GM13977 (cell line): ENCODE results near the gene NCR3LG1.
A peak's percentile ranks its signal among the peaks of the same experiment; 100 is the strongest.

Source experiments
- DNase-seq: peaks from one replicate; pipeline ENCODE4 v3.0.0; 2012; ENCODE audit warnings: low spot score
- in situ Hi-C: fragments of 300-500 bp; cut with MboI; formaldehyde crosslinking; loops from one replicate; pipeline ENCODE4 v1.12.0; 2022; ENCODE audit warnings: low sequenced_read_pairs, low pct_unique_long_range_greater_than_20kb, mixed read lengths, inconsistent platforms; ENCODE audit not compliant: unreplicated experiment
- TF ChIP-seq, protein P1 (sequence below): IDR thresholded peaks from 2 replicates; pipeline ENCODE4 v1.5.1; 2012; ENCODE audit warnings: mild to moderate bottlenecking, control low read depth; ENCODE audit not compliant: insufficient read depth; ENCODE audit errors: extremely low read depth, missing control alignments

NCR3LG1 gene, protein sequence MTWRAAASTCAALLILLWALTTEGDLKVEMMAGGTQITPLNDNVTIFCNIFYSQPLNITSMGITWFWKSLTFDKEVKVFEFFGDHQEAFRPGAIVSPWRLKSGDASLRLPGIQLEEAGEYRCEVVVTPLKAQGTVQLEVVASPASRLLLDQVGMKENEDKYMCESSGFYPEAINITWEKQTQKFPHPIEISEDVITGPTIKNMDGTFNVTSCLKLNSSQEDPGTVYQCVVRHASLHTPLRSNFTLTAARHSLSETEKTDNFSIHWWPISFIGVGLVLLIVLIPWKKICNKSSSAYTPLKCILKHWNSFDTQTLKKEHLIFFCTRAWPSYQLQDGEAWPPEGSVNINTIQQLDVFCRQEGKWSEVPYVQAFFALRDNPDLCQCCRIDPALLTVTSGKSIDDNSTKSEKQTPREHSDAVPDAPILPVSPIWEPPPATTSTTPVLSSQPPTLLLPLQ

DNA sequence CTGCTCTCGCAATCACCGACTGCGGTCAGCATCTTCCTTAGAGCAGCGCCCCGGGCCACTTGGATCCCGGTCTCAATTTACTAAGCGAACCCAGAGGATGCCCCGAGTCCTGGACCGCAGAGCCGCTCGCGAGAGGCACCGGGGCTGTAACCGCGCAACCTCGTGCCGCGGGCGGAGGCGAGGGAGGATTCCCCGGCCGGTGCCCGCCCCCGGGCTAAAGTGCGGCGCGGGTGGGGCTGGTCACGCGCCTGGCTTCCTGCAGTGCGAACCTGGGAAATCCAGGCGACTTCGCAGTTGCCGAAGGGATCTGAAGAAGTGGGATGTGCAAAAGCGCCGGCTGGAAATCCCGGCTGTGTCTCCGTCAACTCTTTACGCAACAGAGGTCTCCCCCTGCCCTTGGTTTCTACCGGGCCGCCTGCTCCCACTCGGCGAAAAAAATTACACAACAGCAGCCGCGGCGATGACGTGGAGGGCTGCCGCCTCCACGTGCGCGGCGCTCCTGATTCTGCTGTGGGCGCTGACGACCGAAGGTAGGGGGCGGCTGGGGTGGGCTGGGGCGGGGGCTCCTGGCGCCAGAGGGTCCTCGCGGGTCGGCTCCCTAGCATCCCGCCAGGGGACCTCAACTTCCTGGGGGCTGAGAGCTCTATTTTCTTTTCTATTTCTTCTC is at the start of gene NCR3LG1:
Gene NCR3LG1, plus strand, starts transcription at position 291 of the 667 bp plus-strand sequence. Its CDS starts 170 bp downstream, at position 461.
- TF ChIP-seq, protein P1, sequence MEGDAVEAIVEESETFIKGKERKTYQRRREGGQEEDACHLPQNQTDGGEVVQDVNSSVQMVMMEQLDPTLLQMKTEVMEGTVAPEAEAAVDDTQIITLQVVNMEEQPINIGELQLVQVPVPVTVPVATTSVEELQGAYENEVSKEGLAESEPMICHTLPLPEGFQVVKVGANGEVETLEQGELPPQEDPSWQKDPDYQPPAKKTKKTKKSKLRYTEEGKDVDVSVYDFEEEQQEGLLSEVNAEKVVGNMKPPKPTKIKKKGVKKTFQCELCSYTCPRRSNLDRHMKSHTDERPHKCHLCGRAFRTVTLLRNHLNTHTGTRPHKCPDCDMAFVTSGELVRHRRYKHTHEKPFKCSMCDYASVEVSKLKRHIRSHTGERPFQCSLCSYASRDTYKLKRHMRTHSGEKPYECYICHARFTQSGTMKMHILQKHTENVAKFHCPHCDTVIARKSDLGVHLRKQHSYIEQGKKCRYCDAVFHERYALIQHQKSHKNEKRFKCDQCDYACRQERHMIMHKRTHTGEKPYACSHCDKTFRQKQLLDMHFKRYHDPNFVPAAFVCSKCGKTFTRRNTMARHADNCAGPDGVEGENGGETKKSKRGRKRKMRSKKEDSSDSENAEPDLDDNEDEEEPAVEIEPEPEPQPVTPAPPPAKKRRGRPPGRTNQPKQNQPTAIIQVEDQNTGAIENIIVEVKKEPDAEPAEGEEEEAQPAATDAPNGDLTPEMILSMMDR: no peak
- in situ Hi-C loops: no loop called here
- peak; percentile 50 for DNase-seq

DNA sequence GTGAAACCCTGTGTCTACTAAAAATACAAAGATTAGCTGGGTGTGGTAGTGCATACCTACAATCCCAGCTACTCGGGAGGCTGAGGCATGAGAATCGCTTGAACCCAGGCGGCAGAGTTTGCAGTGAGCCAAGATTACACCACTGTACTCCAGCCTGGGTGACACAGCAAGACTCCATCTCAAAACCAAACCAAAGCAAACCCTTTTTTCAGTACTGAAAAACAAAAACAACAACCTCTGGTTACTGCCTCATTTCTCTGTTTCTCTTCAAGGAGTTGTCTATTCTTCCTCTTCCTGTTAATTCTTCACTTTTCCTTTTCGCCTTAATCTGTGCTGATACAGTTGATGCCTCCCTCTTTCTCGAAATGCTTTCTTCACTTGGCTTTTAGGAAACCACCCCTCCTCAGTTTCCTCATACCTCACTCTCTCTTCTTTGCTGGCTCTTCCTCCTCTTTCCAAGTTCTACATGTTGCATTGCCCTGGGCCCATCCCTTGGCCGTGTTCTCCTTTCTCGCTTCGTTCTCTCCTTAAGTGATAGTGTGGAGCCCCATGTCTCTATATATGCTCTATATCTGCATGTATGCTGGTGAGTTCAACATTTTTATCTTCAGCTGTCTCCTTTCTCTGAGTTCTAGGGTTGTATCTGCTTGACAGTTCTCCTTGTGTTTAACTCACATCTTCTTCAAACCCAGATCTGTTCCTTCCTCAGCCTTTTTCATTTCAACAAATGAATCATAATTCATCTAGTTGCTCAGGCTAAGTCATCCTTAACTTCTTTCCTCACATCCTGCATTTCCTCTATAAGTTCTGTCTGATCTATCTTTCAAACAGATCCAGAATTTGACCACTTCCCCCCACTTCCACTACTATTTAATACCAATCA is 38.0 kb upstream of the NCR3LG1 start:
- DNase-seq: no peak
- TF ChIP-seq, protein P1: no peak
- in situ Hi-C loops: no loop called here

DNA sequence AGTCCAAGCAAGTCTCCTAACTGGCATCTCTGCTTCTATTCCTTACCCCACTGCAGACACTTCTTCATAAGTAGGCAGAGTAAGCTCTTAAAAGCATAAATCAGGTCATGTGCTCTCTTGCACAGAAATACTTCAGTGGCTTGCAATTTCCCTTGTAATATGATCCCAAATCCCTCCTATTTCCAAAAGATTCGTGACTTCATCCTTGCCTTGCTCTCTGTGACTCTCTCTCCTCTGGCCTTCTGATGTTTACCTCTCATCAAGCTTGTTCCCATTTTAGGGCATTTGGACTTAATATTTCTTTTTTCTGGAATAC is 37.4 kb upstream of the NCR3LG1 start:
- in situ Hi-C loops: no loop called here
- TF ChIP-seq, protein P1: no peak
- no peak for DNase-seq

DNA sequence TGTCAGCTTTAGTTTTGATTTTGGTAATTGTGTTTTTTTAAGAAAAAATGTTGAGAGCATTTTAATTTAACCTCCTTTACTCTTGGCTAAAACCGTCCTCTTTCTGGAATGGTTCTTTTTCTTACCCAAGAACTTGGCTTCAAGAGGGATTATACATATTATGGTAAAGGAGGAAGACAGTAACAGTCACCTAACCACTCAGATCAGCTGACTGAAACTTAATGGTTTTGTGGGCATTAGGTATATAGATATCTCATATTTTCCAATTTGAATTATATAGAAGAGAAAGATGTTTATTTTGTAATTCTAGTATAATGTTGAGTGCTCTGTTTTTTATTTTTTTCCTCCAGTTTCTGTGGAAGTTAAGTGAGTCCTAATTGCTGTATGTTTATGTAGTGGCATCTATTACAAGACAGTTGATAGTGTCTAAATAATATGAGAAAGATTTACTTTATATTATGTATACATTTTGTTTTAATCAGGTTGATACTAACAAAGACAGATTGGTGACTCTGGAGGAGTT is 36.6 kb upstream of the NCR3LG1 start:
- no peak for DNase-seq
- in situ Hi-C loops: no loop called here
- TF ChIP-seq, protein P1: no peak

DNA sequence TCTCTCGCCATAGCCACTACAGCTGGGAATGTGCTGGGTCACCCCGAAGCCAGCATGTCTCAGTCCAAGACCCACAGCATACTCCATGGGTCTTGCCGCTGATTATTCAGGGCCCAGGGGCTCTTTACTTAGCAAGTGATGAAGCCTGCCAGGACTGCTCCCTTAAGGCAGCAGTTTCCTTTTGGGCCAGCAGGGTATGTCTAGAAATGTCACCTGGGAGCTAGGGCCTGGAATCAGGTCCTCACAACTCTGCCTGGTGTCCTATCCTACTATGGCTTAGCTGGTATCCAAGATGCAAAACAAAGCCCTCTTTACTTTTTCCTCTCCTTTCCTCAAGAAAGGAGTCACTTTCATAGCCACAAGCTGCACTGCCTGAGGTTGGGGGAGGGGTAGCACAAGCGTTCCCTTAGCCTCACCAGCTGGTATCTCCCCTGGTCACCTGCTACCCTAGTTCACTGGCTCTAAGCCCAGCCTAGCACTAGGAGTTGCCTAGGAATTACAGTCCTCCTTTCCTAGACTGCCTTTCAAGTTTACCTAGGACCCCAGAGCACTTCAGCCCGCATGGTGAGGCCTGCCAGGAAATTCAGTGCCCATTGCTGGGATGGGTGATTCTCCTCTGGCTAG is 22.6 kb upstream of the NCR3LG1 start:
- in situ Hi-C loops: no loop called here
- TF ChIP-seq, protein P1: no peak
- no peak for DNase-seq

DNA sequence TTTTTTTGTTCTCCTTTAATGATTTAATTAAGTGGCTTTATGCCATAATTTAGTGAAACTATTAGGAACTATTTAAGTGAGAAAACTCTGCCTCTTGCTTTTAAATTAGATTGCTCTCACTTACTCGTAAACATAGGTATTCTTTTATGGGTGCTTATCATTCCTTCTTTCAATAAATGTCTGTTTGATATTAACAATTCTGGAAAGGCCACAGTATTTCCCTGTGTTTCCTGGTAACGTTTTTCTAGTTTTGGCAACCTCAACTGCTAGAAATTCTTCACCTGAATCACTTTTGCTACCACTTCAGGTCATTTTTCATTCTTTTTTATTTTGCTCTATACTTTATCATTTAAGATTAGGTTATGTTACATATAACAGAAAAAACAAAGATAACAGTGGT is 19.9 kb upstream of the NCR3LG1 start:
- TF ChIP-seq, protein P1: no peak

More for the DNA sequence above, 19.9 kb upstream of the NCR3LG1 start:
- in situ Hi-C loops: no loop called here
- DNase-seq: no peak
